ENCODE results near the gene CAPN13. TPM values are rescaled to one million over a fixed set of nuclear protein-coding genes. Genes with fewer than 3 reads are reported as not detected.

The CAPN13 gene
- total RNA-seq, 1 experiment from 2014 or later = not detected

DNA sequence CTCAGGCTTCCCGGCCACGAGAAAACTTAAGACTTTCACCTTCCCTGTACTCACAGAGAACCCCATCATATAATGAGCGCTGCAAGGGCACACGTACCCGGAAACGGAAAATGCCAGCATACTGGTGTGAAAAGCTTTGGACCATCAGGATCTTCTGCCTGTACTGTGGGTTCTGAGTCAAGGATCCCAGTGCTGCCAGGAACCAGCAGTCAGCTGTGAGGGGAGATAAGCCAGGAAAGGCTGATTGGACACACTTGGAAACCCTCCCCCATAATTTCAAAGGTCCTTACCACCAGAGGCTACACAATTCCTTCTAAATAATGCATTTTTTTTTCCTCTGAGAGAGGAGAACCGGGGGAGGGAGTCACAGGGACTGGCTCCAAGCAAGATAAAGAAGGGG is 31.4 kb downstream of the CAPN13 start:
- CTCF ChIA-PET = interaction anchor here (0.6 to 0.8 kb wide), 2 partner anchors 64 to 974 kb away, joined by 3 read pairs; no protein-coding TSS in a partner anchor
- in situ Hi-C loops (cut with HindIII; ENCODE audit: low pct_unique_long_range_greater_than_20kb, low sequenced_read_pairs) = no loop called here
- no peak overlapping the region for H3K27ac ChIP-seq (ENCODE audit: low read length)
- DNase-seq (ENCODE audit: low read depth, low spot score) = no peak
- intact Hi-C loops (cut with micrococcal nuclease; ENCODE audit: unreplicated experiment) = no loop called here
- no peaks in the 10 kb centered on the region for H3K36me3 ChIP-seq (ENCODE audit: control insufficient read depth, insufficient read depth, low read length)
- H3K9me3 ChIP-seq (ENCODE audit: control insufficient read depth, insufficient read depth, low read depth, low read length) = no peaks in the 10 kb centered on the region
- H3K4me1 ChIP-seq (ENCODE audit: control insufficient read depth, insufficient read depth, low read length) = no peaks in the 10 kb centered on the region
- H3K27me3 ChIP-seq (ENCODE audit: control insufficient read depth, insufficient read depth, low read length) = peaks cover 11% of the 10 kb centered on the region
- ATAC-seq = no peak
- TF ChIP-seq SIN3A (IDR thresholded peaks at IDR 0.05; ENCODE audit: borderline replicate concordance, insufficient read depth, low read depth, low read length) (no peak), TCF7L2 (IDR thresholded peaks at IDR 0.05; ENCODE audit: low read depth, low read length) (no peak), POLR2AphosphoS5 (IDR thresholded peaks at IDR 0.05; ENCODE audit: low read depth, low read length) (no peak)
- TF ChIP-seq, protein P1, sequence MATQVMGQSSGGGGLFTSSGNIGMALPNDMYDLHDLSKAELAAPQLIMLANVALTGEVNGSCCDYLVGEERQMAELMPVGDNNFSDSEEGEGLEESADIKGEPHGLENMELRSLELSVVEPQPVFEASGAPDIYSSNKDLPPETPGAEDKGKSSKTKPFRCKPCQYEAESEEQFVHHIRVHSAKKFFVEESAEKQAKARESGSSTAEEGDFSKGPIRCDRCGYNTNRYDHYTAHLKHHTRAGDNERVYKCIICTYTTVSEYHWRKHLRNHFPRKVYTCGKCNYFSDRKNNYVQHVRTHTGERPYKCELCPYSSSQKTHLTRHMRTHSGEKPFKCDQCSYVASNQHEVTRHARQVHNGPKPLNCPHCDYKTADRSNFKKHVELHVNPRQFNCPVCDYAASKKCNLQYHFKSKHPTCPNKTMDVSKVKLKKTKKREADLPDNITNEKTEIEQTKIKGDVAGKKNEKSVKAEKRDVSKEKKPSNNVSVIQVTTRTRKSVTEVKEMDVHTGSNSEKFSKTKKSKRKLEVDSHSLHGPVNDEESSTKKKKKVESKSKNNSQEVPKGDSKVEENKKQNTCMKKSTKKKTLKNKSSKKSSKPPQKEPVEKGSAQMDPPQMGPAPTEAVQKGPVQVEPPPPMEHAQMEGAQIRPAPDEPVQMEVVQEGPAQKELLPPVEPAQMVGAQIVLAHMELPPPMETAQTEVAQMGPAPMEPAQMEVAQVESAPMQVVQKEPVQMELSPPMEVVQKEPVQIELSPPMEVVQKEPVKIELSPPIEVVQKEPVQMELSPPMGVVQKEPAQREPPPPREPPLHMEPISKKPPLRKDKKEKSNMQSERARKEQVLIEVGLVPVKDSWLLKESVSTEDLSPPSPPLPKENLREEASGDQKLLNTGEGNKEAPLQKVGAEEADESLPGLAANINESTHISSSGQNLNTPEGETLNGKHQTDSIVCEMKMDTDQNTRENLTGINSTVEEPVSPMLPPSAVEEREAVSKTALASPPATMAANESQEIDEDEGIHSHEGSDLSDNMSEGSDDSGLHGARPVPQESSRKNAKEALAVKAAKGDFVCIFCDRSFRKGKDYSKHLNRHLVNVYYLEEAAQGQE (IDR thresholded peaks at IDR 0.05; ENCODE audit: insufficient read depth in 1 of 2, low read depth in 2 of 2, low read length in 1 of 2) = no peak
- TF ChIP-seq, protein P2, sequence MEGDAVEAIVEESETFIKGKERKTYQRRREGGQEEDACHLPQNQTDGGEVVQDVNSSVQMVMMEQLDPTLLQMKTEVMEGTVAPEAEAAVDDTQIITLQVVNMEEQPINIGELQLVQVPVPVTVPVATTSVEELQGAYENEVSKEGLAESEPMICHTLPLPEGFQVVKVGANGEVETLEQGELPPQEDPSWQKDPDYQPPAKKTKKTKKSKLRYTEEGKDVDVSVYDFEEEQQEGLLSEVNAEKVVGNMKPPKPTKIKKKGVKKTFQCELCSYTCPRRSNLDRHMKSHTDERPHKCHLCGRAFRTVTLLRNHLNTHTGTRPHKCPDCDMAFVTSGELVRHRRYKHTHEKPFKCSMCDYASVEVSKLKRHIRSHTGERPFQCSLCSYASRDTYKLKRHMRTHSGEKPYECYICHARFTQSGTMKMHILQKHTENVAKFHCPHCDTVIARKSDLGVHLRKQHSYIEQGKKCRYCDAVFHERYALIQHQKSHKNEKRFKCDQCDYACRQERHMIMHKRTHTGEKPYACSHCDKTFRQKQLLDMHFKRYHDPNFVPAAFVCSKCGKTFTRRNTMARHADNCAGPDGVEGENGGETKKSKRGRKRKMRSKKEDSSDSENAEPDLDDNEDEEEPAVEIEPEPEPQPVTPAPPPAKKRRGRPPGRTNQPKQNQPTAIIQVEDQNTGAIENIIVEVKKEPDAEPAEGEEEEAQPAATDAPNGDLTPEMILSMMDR (IDR thresholded peaks at IDR 0.05) = no peak
- POLR2A ChIA-PET = no interaction called here
- BruUV-seq (replicated peaks) = no TSS peak
- no peak overlapping the region for H3K4me3 ChIP-seq (ENCODE audit: low read depth in 2 of 2, low read length in 2 of 2)

DNA sequence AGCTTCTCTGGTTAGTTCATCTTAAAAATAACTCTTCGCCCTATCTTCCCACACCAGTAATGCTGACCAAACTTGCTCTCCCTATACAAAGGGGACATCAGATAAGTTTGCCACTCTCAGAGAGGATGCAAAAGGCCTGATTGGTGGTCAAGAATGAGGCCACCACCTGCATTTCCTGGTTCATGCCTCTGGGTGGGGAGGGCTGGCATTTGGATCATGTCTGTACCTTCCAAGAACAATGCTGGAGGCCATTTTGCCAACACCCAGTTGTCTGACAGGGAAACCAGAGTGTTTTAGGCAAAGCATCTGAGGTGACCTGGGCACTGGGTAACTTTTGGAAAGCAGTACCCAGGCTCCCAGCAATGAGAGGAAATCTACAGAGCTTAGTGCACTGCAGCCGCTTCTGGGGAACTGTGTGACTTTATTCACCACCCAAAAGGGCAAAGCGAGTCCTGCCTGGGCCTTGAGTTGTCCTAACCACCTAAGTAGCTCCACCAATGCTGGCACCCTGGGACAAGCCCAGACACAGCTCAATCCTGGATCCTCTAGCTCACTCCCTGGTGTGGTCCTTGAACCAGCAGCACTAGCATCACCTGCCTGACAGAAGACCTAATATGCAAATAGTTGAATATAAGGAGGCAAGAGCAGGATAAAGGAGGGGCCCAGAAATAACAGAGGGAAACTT is 35.1 kb downstream of the CAPN13 start:
- ATAC-seq = no peak
- H3K4me1 ChIP-seq (ENCODE audit: control insufficient read depth, insufficient read depth, low read length) = no peaks in the 10 kb centered on the region
- H3K9me3 ChIP-seq (ENCODE audit: control insufficient read depth, insufficient read depth, low read depth, low read length) = no peaks in the 10 kb centered on the region
- H3K36me3 ChIP-seq (ENCODE audit: control insufficient read depth, insufficient read depth, low read length) = no peaks in the 10 kb centered on the region
- H3K27me3 ChIP-seq (ENCODE audit: control insufficient read depth, insufficient read depth, low read length) = peaks cover 16% of the 10 kb centered on the region
- POLR2A ChIA-PET = no interaction called here
- TF ChIP-seq, protein P2 (IDR thresholded peaks at IDR 0.05) = no peak
- TF ChIP-seq TCF7L2 (IDR thresholded peaks at IDR 0.05; ENCODE audit: low read depth, low read length) (no peak), SIN3A (IDR thresholded peaks at IDR 0.05; ENCODE audit: borderline replicate concordance, insufficient read depth, low read depth, low read length) (no peak), POLR2AphosphoS5 (IDR thresholded peaks at IDR 0.05; ENCODE audit: low read depth, low read length) (no peak)
- TF ChIP-seq, protein P1 (IDR thresholded peaks at IDR 0.05; ENCODE audit: insufficient read depth in 1 of 2, low read depth in 2 of 2, low read length in 1 of 2) = no peak
- no peak overlapping the region for H3K27ac ChIP-seq (ENCODE audit: low read length)
- in situ Hi-C loops (cut with HindIII; ENCODE audit: low pct_unique_long_range_greater_than_20kb, low sequenced_read_pairs) (no loop called here), intact Hi-C loops (cut with micrococcal nuclease; ENCODE audit: unreplicated experiment) (no loop called here)
- CTCF ChIA-PET = no interaction called here
- H3K4me3 ChIP-seq (ENCODE audit: low read depth in 2 of 2, low read length in 2 of 2) = no peak overlapping the region
- no TSS peak for BruUV-seq (replicated peaks)
- DNase-seq (ENCODE audit: low read depth, low spot score) = no peak
